GM19452 (cell line): ENCODE results near the gene DEPP1.

ENCODE experiments used
- ATAC-seq: cut with Tn5 transposase; IDR thresholded peaks from one replicate; pipeline ENCODE4 v1.9.1; 2021; ENCODE audit not compliant: unreplicated experiment

DEPP1 gene

GRCh38 chr10:44993922-44994751 is 15.5 kb upstream of the DEPP1 start:
- no peak for ATAC-seq

GRCh38 chr10:44993226-44993921 is 14.8 kb upstream of the DEPP1 start:
- no peak for ATAC-seq

GRCh38 chr10:44992732-44993225 is 14.2 kb upstream of the DEPP1 start:
- no peak for ATAC-seq

- ATAC-seq = no peak
Measured at GRCh38 chr10:44992070-44992731, 13.6 kb upstream of the DEPP1 start.

GRCh38 chr10:44991571-44991970 is 13.0 kb upstream of the DEPP1 start:
- no peak for ATAC-seq

DNA sequence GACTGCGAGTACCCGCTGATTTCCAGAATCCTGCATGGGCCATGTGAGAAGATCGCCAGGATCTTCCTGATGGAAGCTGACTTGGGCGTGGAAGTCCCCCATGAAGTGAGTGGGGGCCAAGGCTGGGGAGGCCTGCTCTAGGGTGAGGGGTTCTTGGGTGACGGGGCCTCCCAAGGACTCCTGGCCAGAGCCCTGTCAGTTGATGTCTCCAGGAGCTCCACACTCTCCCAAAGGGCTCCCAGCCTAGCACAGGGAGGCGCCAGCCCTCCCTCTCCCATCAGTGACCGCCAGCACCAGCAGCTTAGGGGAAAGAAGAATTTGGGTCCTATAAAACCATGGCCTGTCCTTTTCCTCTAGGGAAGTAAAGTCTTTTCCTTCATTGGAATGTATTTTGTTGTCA is 12.4 kb upstream of the DEPP1 start:
- no peak for ATAC-seq

DNA sequence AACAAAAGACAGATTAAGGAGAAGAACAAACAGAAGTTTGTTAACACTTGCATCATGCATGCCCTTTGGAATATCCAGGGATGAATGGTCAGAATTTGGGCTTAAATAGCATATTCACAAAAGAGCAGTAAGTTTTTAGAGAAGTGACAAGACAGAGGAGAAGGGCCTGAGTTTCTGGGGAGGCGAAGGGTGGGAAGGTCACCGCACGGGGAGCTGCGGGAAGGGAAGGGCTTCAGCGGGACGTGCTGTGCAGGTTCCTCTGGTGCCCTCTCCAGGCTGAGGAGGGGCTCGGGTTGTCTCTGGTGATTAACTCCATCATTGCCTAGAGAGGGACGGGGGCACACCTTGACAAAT is 11.7 kb upstream of the DEPP1 start:
- no peak for ATAC-seq

- ATAC-seq = no peak
Measured at GRCh38 chr10:44989597-44990301, 11.1 kb upstream of the DEPP1 start.

DNA sequence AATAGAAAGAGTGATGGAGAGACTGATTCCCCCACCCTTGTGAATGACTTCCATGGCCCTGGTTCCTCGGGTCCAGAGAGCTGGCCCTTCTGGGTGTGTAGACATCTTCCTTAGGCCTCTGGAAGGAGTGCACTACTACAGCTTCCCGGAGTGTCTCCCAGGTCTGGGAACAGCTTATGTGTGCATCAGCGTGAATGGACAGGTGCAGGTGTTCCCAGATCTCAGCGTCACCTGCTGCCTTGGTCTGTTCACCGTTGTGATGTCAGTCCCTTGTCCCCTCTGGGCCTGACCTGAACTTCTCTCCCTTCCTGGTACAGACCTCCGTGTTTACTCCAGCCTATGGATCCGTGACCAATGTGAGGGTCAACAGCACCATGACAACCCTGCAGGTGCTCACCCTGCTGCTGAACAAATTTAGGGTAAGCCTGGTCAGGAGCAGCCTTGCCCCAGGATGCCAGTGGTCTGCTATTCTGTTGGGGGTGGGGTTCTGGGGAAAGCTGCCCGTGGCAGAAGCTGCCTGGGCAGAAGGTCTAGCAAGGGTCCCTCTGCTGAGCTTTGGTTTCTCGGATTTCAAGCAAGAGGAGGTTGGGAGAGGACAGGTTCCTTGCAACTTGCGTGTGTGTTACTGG is 10.5 kb upstream of the DEPP1 start:
- ATAC-seq = no peak

GRCh38 chr10:44986670-44987069 is 8.1 kb upstream of the DEPP1 start:
- ATAC-seq = no peak

GRCh38 chr10:44986179-44986578 is 7.6 kb upstream of the DEPP1 start:
- ATAC-seq = no peak

- ATAC-seq = no peak
Measured at GRCh38 chr10:44985175-44985681, 6.6 kb upstream of the DEPP1 start.

DNA sequence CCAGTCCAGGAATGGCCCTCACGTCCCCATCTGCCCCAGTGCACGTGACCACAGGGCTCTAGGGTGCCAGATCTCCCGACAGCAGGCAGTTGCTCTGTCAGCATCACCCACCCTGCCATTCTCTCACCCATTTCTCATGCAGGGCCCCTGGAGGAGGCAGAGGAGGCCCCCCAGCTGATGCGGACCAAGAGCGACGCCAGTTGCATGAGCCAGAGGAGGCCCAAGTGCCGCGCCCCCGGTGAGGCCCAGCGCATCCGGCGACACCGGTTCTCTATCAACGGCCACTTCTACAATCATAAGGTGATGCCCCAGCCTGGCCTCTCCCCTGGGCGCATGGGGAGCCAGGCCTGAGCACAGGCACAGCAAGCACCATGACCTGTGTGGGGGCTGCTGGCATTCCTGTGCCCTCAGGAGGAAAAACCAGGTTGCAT is 6.1 kb upstream of the DEPP1 start:
- ATAC-seq = no peak

DNA sequence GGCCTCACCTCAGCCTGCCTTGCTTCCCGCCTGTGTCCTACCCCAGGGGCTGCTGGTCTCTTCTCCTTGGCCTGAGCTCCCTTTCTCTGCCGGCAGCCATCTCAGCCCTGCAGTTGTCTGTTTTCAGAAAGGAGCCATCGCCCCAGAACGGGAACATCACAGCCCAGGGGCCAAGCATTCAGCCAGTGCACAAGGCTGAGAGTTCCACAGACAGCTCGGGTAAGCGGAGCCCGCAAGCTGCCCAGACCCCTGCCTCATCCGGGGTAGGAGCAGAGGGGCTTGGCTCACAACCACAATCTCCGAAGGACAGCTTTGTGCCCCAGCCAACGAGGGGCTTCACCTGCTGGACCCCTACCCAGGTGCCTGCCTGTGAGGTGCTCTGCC is 5.3 kb upstream of the DEPP1 start:
- ATAC-seq = no peak

DNA sequence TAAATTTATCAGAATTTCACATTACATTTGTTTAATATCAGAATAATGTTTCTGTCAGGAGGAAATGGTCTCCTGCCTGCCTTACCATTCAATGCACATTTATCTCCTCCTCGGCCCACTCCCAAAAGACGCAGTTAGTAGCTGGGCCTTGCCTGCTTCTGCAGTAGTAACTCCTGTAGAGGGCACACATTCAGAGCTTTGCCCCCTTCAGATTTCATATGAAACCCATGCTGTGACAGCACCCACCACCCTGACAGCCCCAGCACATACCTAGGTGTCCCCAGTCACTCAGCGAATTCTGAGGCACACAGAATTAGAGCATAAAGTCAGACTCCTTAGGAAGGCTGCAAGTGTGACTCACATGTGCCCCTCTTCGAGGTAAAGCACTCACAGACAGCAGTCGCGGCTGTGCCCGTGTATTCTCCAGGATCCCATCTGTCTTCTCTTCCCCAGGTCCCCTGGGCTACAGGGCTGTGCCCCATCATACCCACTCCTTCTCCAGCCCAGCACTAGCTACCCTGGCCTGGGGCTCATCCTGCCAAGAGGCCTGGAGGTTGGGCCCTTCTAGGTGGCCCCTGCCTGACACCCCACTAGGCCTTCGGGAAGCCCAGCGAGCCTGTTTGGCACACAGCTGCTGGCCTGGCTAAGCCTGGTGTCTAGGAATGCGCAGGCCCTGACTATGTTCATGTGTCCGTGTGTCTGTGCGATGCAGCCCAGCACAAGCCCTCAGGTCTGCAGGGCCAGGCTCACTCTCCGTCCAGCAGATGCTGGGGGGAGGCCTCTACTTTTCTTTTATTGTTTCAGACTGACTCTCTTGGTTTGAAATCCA is 4.7 kb upstream of the DEPP1 start:
- ATAC-seq = no peak

- no peak for ATAC-seq
Measured at GRCh38 chr10:44982496-44982895, 3.9 kb upstream of the DEPP1 start.

GRCh38 chr10:44982114-44982460 is 3.5 kb upstream of the DEPP1 start:
- no peak for ATAC-seq

GRCh38 chr10:44981172-44982113 is 2.8 kb upstream of the DEPP1 start:
- no peak for ATAC-seq
